ENCODE data around the gene KCNN2. TPM values are rescaled to one million over a fixed set of nuclear protein-coding genes. Genes with fewer than 3 reads are reported as not detected.

The KCNN2 gene
- total RNA-seq, 3 donors from 2014 or later (not counting 1 experiment from before 2014, with no cell fraction given) = not detected

GRCh38 chr5:114363837-114364236, 2.0 kb downstream of the KCNN2 start:
- no peaks in the 10 kb centered on the region for H3K9me3 ChIP-seq (ENCODE audit: control insufficient read depth, insufficient read depth, low read length)
- H3K36me3 Mint-ChIP-seq = peaks cover 6% of the 10 kb centered on the region
- no peaks in the 10 kb centered on the region for H3K4me1 ChIP-seq (ENCODE audit: control insufficient read depth, insufficient read depth, low read length)
- peaks cover 20% of the 10 kb centered on the region for H3K27me3 ChIP-seq (ENCODE audit: control insufficient read depth, insufficient read depth, low read length)
- H3K27ac ChIP-seq (ENCODE audit: low read length) = no peak overlapping the region
- WGBS (ENCODE audit: insufficient coverage) = 6% methylated on average over 10 of the region's 10 CpGs
- H3K36me3 ChIP-seq (ENCODE audit: control insufficient read depth, insufficient read depth, low read length) = no peaks in the 10 kb centered on the region
- no peak overlapping the region for H3K4me3 Mint-ChIP-seq
- H3K4me3 ChIP-seq (ENCODE audit: low read length) = no peak overlapping the region
- intact Hi-C loops (cut with micrococcal nuclease) = no loop called here
- H3K27ac Mint-ChIP-seq = no peak overlapping the region
- H3K27me3 Mint-ChIP-seq (ENCODE audit: low read depth in 2 of 2) = peaks cover 28 to 34% of the 10 kb centered on the region in 2 donors
- no peaks in the 10 kb centered on the region for H3K4me1 Mint-ChIP-seq
- no peaks in the 10 kb centered on the region for H3K9me3 Mint-ChIP-seq
- ATAC-seq = no peak
- DNase-seq = no peak
- TF ChIP-seq CTCF (IDR thresholded peaks at IDR 0.05) = no peak

DNA sequence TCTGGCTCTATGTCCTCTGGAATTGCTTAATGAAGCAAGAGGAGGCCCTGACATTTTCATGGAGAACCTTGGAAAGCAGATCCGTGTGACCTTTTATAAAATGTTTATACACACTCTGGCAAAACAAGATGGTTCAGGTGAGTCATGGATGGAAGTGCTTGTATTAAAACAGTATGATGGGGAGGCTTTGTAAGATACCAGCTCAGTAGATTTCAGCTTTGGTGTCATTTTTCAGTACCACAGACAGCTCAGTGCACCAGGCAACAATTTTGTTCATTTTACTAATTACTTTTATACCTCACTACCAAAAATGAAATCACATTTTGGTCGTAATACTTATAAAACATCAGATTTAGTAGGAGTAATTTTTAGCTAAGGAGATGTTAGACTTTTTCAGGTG, 5.2 kb downstream of the KCNN2 start:
- H3K9me3 ChIP-seq (ENCODE audit: control insufficient read depth, insufficient read depth, low read length) = no peaks in the 10 kb centered on the region
- Mint-ChIP-seq H3K4me1 (no peaks in the 10 kb centered on the region), H3K27ac (no peak overlapping the region), H3K9me3 (peaks cover 2 to 6% of the 10 kb centered on the region in 2 donors), H3K36me3 (peaks cover 6% of the 10 kb centered on the region), H3K27me3 (ENCODE audit: low read depth in 2 of 2) (peaks cover 15 to 18% of the 10 kb centered on the region in 2 donors), H3K4me3 (no peak overlapping the region)
- H3K4me3 ChIP-seq (ENCODE audit: low read length) = no peak overlapping the region
- peaks cover 2% of the 10 kb centered on the region for H3K27me3 ChIP-seq (ENCODE audit: control insufficient read depth, insufficient read depth, low read length)
- H3K36me3 ChIP-seq (ENCODE audit: control insufficient read depth, insufficient read depth, low read length) = no peaks in the 10 kb centered on the region
- WGBS (ENCODE audit: insufficient coverage) = no CpG with 5 or more reads among the region's 2 CpGs
- ATAC-seq (no peak), DNase-seq (no peak)
- intact Hi-C loops (cut with micrococcal nuclease) = no loop called here
- no peak for TF ChIP-seq CTCF (IDR thresholded peaks at IDR 0.05)
- no peak overlapping the region for H3K27ac ChIP-seq (ENCODE audit: low read length)
- no peaks in the 10 kb centered on the region for H3K4me1 ChIP-seq (ENCODE audit: control insufficient read depth, insufficient read depth, low read length)

DNA sequence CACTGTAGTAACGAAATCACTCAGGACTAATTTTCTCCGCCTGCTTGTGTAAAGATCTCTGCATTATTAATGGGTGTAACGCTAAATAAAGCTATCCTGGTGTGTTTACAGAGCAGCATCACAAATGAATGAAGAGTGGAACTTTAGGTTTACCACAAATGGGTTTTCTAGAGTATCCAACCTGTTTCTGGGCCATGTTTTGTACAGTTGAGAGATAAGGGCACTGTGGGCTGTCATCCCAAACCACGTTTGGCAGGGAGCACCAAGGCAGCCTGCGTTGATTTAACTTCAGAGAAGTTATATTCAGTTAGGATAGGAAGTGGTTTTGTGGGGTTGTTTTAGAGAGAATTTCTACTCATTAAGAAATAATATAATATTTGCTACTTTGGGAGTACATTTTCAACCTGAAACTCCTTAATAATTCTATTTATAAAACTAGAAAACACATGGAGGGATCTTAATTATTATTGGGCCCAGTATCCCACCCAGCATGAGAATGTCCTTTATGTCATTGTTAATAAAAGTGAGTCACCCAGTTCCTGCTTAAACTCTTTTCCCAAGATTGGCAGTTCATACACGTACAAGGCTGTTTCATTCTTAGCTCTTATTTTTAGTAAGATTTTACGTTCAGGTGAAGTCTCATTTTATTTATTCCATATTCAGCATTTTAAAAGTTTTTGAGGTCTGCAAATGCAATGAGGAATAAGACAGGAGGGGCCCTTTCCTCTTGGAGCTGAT, 8.0 kb downstream of the KCNN2 start:
- intact Hi-C loops (cut with micrococcal nuclease) = no loop called here
- Histone ChIP-seq H3K9me3 (ENCODE audit: control insufficient read depth, insufficient read depth, low read length) (no peaks in the 10 kb centered on the region), H3K27me3 (ENCODE audit: control insufficient read depth, insufficient read depth, low read length) (no peaks in the 10 kb centered on the region), H3K27ac (ENCODE audit: low read length) (no peak overlapping the region), H3K4me3 (ENCODE audit: low read length) (no peak overlapping the region), H3K36me3 (ENCODE audit: control insufficient read depth, insufficient read depth, low read length) (no peaks in the 10 kb centered on the region), H3K4me1 (ENCODE audit: control insufficient read depth, insufficient read depth, low read length) (no peaks in the 10 kb centered on the region)
- 47% methylated on average over 6 of the region's 7 CpGs for WGBS (ENCODE audit: insufficient coverage)
- no peaks in the 10 kb centered on the region for H3K36me3 Mint-ChIP-seq
- no peak for DNase-seq
- no peak overlapping the region for H3K27ac Mint-ChIP-seq
- no peaks in the 10 kb centered on the region for H3K27me3 Mint-ChIP-seq (ENCODE audit: low read depth in 2 of 2)
- H3K4me3 Mint-ChIP-seq = no peak overlapping the region
- TF ChIP-seq CTCF (IDR thresholded peaks at IDR 0.05) = no peak
- H3K9me3 Mint-ChIP-seq = peaks cover 2 to 6% of the 10 kb centered on the region in 2 donors
- ATAC-seq = no peak
- H3K4me1 Mint-ChIP-seq = no peaks in the 10 kb centered on the region

Measured in natural killer cell (primary cell).